ENCODE measurements around the gene MAP3K14.

MAP3K14 gene

GRCh38 chr17:45218895-45219661, 97.7 kb downstream of the MAP3K14 start:
- DNase-seq: peak; percentile 76

Data from CD4-positive, alpha-beta T cell treated with Interferon gamma for 1 hour (primary cell).